Measurements from ENCODE around the gene RALGAPB. TPM values are rescaled to one million over a fixed set of nuclear protein-coding genes. Genes with fewer than 3 reads are reported as not detected.

RALGAPB gene
- total and polyA plus RNA-seq, 2 of the 13 experiments (the other 11 are each of a cell fraction or from before 2014, with no cell fraction given): 17.6 to 30.6 TPM

GRCh38 chr20:38447931-38448675 lies 24.5 kb upstream of the RALGAPB start (continued):
- TF ChIP-seq ZBTB14 (CRISPR knock-in tag; IDR thresholded peaks at IDR 0.05) (no peak), PAWR (CRISPR knock-in tag; IDR thresholded peaks at IDR 0.05; ENCODE audit: borderline replicate concordance) (no peak), CENPT (CRISPR knock-in tag; IDR thresholded peaks at IDR 0.05; ENCODE audit: low read depth) (0 out of 2 replicates have a peak, but pooled peaks have one; percentile 41), ZNF772 (CRISPR knock-in tag; IDR thresholded peaks at IDR 0.05) (peak; percentile 75; the same call in 1 of the 2 replicates), PCBP1 (IDR thresholded peaks at IDR 0.05; ENCODE audit: borderline replicate concordance, low read depth, low read length) (no peak), ZNF639 (CRISPR knock-in tag; conservative IDR thresholded peaks at IDR 0.05) (no peak), BRF2 (CRISPR knock-in tag; IDR thresholded peaks at IDR 0.05) (no peak), HNF1B (CRISPR knock-in tag; IDR thresholded peaks at IDR 0.05) (0 out of 2 replicates have a peak, but pooled peaks have one; percentile 22), MTF2 (CRISPR knock-in tag; IDR thresholded peaks at IDR 0.05; ENCODE audit: borderline replicate concordance) (no peak), HNRNPUL1 (IDR thresholded peaks at IDR 0.05; ENCODE audit: low read depth, low read length) (no peak), SOX5 (CRISPR knock-in tag; IDR thresholded peaks at IDR 0.05; ENCODE audit: borderline replicate concordance) (peak; percentile 74; the same call in 1 of the 2 replicates), SRSF9 (IDR thresholded peaks at IDR 0.05; ENCODE audit: borderline replicate concordance, insufficient read depth, low read depth, low read length, poor library complexity, severe bottlenecking) (no peak), ZNF234 (CRISPR knock-in tag; conservative IDR thresholded peaks at IDR 0.05) (no peak), FOXJ3 (CRISPR knock-in tag; IDR thresholded peaks at IDR 0.05; ENCODE audit: borderline replicate concordance) (peak; percentile 48; the same call in 1 of the 2 replicates), SRSF1 (optimal IDR thresholded peaks at IDR 0.05; ENCODE audit: low read depth, low read length) (no peak), ZNF24 (IDR thresholded peaks at IDR 0.05) (no peak), ZNF775 (CRISPR knock-in tag; IDR thresholded peaks at IDR 0.05; ENCODE audit: borderline replicate concordance) (0 out of 2 replicates have a peak, but pooled peaks have one; percentile 16), HHEX (CRISPR knock-in tag; IDR thresholded peaks at IDR 0.05) (no peak), IKZF5 (CRISPR knock-in tag; IDR thresholded peaks at IDR 0.05) (peak; percentile 43; the same call in 1 of the 2 replicates), ONECUT2 (CRISPR knock-in tag; IDR thresholded peaks at IDR 0.05) (peak; percentile 26; the same call in 1 of the 2 replicates)
